H1 (cell line): ENCODE data around the gene PLPP4.
A peak's percentile ranks its signal among the peaks of the same experiment; 100 is the strongest.

ENCODE experiments used
- BRCA1 ChIP-seq: IDR thresholded peaks from 2 replicates; pipeline ENCODE4 v1.6.1; 2012; ENCODE audit warnings: low read depth, low read length, improper control_type of control experiment
- CBX8 ChIP-seq: fragments of 300-800, 300-1000 bp; sonication (generic); IDR thresholded peaks from 2 replicates; pipeline ENCODE4 v1.7.1; 2016; ENCODE audit warnings: low read depth, low read length, borderline replicate concordance
- CHD2 ChIP-seq: IDR thresholded peaks from 2 replicates; pipeline ENCODE4 v1.6.1; 2012; ENCODE audit warnings: low read length, improper control_type of control experiment
- EZH2 ChIP-seq: fragments of 200-600 bp; sonication (generic); IDR thresholded peaks from 2 replicates; pipeline ENCODE4 v1.7.1; 2012; ENCODE audit warnings: low read depth, mild to moderate bottlenecking, moderate library complexity, low read length, inconsistent platforms; ENCODE audit not compliant: severe bottlenecking
- POLR2A ChIP-seq, 2 experiments: IDR thresholded peaks; 1 replicate in 1 of 2; 2 replicates in 1 of 2; pipeline ENCODE4 v1.6.1; 2011; ENCODE audit warnings: low read depth in 2 of 2, low read length in 2 of 2, mild to moderate bottlenecking in 2 of 2; ENCODE audit errors: control extremely low read depth in 1 of 2
- POLR2AphosphoS5 ChIP-seq: IDR thresholded peaks from 2 replicates; pipeline ENCODE4 v1.6.1; 2011; ENCODE audit warnings: low read depth, low read length
- RAD21 ChIP-seq, 2 experiments: IDR thresholded peaks in 1 of 2; conservative IDR thresholded peaks in 1 of 2; 2 replicates each; pipeline ENCODE4 v1.6.1; 2011; ENCODE audit warnings: low read depth in 2 of 2, low read length in 2 of 2, improper control_type of control experiment in 1 of 2, inconsistent platforms in 1 of 2, mild to moderate bottlenecking in 1 of 2, moderate library complexity in 1 of 2
- RFX5 ChIP-seq: IDR thresholded peaks from 2 replicates; pipeline ENCODE4 v1.6.1; 2011; ENCODE audit warnings: low read depth, low read length, improper control_type of control experiment, borderline replicate concordance
- SP1 ChIP-seq: IDR thresholded peaks from 2 replicates; pipeline ENCODE4 v1.6.1; 2011; ENCODE audit warnings: low read depth, low read length
- SP4 ChIP-seq: IDR thresholded peaks from 2 replicates; pipeline ENCODE4 v1.6.1; 2012; ENCODE audit warnings: low read length, inconsistent platforms
- TAF1 ChIP-seq: IDR thresholded peaks from 2 replicates; pipeline ENCODE4 v1.6.1; 2011; ENCODE audit warnings: mild to moderate bottlenecking, low read depth, low read length
- YY1 ChIP-seq: IDR thresholded peaks from 2 replicates; pipeline ENCODE4 v1.6.1; 2011; ENCODE audit warnings: low read depth, mild to moderate bottlenecking, low read length
- TF ChIP-seq, protein P1 (sequence below), 3 experiments: IDR thresholded peaks; 1 replicate in 2 of 3; 2 replicates in 1 of 3; pipeline versions ENCODE4 v1.5.1 to v1.6.1; 2011; ENCODE audit warnings: low read length in 3 of 3, mild to moderate bottlenecking in 3 of 3, inconsistent platforms in 2 of 3, low read depth in 1 of 3, moderate library complexity in 1 of 3; ENCODE audit not compliant: insufficient read depth in 1 of 3; ENCODE audit errors: control extremely low read depth in 1 of 3
- TF ChIP-seq, protein P2 (sequence below): IDR thresholded peaks from 2 replicates; pipeline ENCODE4 v1.6.1; 2011; ENCODE audit warnings: low read length, improper control_type of control experiment

DNA sequence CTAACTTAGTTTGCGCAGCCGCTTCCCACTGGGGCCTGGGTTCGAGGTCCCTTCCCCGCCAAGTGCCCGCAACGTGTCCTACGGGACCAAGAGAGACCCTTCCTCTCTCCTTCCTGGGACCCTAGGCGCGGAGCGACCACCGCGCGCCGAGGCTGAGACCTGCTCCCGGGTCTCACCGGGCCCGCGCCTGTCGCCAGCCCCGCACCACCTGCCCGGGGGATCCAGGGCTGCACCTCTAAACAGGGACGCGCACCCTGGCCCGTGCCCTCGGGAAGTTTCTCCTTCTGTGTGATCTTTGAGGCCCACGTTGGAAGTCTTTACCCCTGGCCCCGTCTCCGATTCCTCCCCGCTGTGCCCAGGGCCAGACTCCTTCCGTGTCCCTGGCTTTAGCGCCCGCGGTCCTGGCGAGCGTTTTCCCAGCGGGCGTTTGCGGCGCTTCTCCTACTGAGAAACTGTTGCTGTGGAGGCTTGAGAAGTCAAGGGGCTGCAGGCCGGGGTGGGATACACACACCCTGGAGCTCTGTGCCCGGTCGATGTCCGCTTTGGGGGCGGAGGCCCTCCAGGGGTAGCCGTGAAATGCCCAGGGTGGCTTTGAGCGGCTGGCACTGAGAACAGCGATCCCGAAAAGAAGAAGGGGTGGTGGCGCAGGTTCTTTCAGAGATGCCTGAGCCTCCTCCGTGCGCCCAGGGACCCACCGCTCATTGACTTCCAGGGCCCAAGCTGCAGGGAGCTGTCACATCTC lies 575 bp downstream of the PLPP4 start:
- no peak for TF ChIP-seq POLR2A (IDR thresholded peaks at IDR 0.05; ENCODE audit: control extremely low read depth in 1 of 2, low read depth in 2 of 2, low read length in 2 of 2)
- TF ChIP-seq RAD21 (IDR thresholded peaks at IDR 0.05 in 1 of 2, conservative IDR thresholded peaks at IDR 0.05 in 1 of 2; ENCODE audit: low read depth in 2 of 2, low read length in 2 of 2) = no peak
- peak; percentile 60 for TF ChIP-seq EZH2
- no peak for TF ChIP-seq POLR2AphosphoS5
- TF ChIP-seq, protein P1, sequence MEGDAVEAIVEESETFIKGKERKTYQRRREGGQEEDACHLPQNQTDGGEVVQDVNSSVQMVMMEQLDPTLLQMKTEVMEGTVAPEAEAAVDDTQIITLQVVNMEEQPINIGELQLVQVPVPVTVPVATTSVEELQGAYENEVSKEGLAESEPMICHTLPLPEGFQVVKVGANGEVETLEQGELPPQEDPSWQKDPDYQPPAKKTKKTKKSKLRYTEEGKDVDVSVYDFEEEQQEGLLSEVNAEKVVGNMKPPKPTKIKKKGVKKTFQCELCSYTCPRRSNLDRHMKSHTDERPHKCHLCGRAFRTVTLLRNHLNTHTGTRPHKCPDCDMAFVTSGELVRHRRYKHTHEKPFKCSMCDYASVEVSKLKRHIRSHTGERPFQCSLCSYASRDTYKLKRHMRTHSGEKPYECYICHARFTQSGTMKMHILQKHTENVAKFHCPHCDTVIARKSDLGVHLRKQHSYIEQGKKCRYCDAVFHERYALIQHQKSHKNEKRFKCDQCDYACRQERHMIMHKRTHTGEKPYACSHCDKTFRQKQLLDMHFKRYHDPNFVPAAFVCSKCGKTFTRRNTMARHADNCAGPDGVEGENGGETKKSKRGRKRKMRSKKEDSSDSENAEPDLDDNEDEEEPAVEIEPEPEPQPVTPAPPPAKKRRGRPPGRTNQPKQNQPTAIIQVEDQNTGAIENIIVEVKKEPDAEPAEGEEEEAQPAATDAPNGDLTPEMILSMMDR (IDR thresholded peaks at IDR 0.05; ENCODE audit: control extremely low read depth in 1 of 3, insufficient read depth in 1 of 3, low read depth in 1 of 3, low read length in 3 of 3) = no peak
- no peak for TF ChIP-seq CBX8
- TF ChIP-seq, protein P2, sequence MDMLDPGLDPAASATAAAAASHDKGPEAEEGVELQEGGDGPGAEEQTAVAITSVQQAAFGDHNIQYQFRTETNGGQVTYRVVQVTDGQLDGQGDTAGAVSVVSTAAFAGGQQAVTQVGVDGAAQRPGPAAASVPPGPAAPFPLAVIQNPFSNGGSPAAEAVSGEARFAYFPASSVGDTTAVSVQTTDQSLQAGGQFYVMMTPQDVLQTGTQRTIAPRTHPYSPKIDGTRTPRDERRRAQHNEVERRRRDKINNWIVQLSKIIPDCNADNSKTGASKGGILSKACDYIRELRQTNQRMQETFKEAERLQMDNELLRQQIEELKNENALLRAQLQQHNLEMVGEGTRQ = no peak
- TF ChIP-seq TAF1 = no peak
- TF ChIP-seq CHD2 = no peak
- TF ChIP-seq BRCA1 = no peak
- TF ChIP-seq RFX5 = no peak
- TF ChIP-seq YY1 = no peak
- no peak for TF ChIP-seq SP4
- TF ChIP-seq SP1 = no peak
